Smooth muscle cell (in vitro differentiated cells): ENCODE results near the gene IL17C. TPM values are rescaled to one million over a fixed set of nuclear protein-coding genes. Genes with fewer than 3 reads are reported as not detected.

Experiments
- DNase-seq: peaks from one replicate; lab custom pipeline; 2025; ENCODE audit not compliant: unreplicated experiment; lab: John Stamatoyannopoulos, UW
- H2AFZ ChIP-seq: fragments of 200-600 bp; sonication (generic); 2 replicates; pipeline ENCODE4 v1.6.0; 2016; ENCODE audit warnings: antibody characterized with exemption, low read depth, mild to moderate bottlenecking
- H3F3A ChIP-seq: fragments of 200-600 bp; sonication (generic); 2 replicates; pipeline ENCODE4 v1.6.0; 2017; ENCODE audit warnings: antibody characterized with exemption, low read depth
- H3K27ac ChIP-seq: fragments of 200-600 bp; sonication (generic); 2 replicates; pipeline ENCODE4 v1.5.1; 2016; ENCODE audit warnings: low read depth, mild to moderate bottlenecking
- H3K27me3 ChIP-seq: fragments of 200-600 bp; sonication (generic); 2 replicates; pipeline ENCODE4 v1.6.1; 2016; ENCODE audit warnings: low read depth, mild to moderate bottlenecking
- H3K36me3 ChIP-seq: fragments of 200-600 bp; sonication (generic); 2 replicates; pipeline ENCODE4 v1.5.1; 2016; ENCODE audit warnings: low read depth
- H3K4me1 ChIP-seq: fragments of 200-600 bp; sonication (generic); 2 replicates; pipeline ENCODE4 v1.5.1; 2016; ENCODE audit warnings: low read depth
- H3K4me2 ChIP-seq: fragments of 200-600 bp; sonication (generic); 2 replicates; pipeline ENCODE4 v1.6.0; 2016; ENCODE audit warnings: mild to moderate bottlenecking
- H3K4me3 ChIP-seq: fragments of 200-600 bp; sonication (generic); 2 replicates; pipeline ENCODE4 v1.5.1; 2016; ENCODE audit warnings: mild to moderate bottlenecking
- H3K79me2 ChIP-seq: fragments of 200-600 bp; sonication (generic); 2 replicates; pipeline ENCODE4 v1.6.0; 2016; ENCODE audit warnings: low read depth, mild to moderate bottlenecking
- H3K9ac ChIP-seq: fragments of 200-600 bp; sonication (generic); 2 replicates; pipeline ENCODE4 v1.6.0; 2016; ENCODE audit warnings: low read depth
- H3K9me3 ChIP-seq: fragments of 200-600 bp; sonication (generic); replicated peaks from 2 replicates; pipeline ENCODE4 v1.5.1; 2016; ENCODE audit warnings: low read depth
- H4K20me1 ChIP-seq: fragments of 200-600 bp; sonication (generic); 2 replicates; pipeline ENCODE4 v1.6.0; 2016; ENCODE audit warnings: low read depth
- WGBS: methylation state at CpG from one replicate; pipeline ENCODE4 v1.1.7; 2016; ENCODE audit warnings: low lambda C conversion rate; 5-methylcytosine and 5-hydroxymethylcytosine counted together
- polyA plus RNA-seq: library from polyadenylated mRNA; unstranded; fragments of >200 nt; fragmentation: Nextera tagmentation; extraction: Ambion mirVana; gene quantifications from 2 replicates; pipeline ENCODE4 v1.2.1, GENCODE V29; 2016
- total RNA-seq: library from RNA; depleted of rRNA; stranded (reverse); fragments of >200 nt; gene quantifications from 2 replicates; pipeline ENCODE4 v1.2.3, GENCODE V29; 2014
- TF ChIP-seq, protein P1 (sequence below): fragments of 200-600 bp; sonication (generic); IDR thresholded peaks from 2 replicates; pipeline ENCODE4 v1.5.1; 2017; ENCODE audit warnings: borderline replicate concordance, mild to moderate bottlenecking, antibody characterized with exemption; ENCODE audit not compliant: insufficient read depth, poor library complexity, severe bottlenecking

Gene IL17C
- total and polyA plus RNA-seq, 2 experiments from 2014 or later = not detected

DNA sequence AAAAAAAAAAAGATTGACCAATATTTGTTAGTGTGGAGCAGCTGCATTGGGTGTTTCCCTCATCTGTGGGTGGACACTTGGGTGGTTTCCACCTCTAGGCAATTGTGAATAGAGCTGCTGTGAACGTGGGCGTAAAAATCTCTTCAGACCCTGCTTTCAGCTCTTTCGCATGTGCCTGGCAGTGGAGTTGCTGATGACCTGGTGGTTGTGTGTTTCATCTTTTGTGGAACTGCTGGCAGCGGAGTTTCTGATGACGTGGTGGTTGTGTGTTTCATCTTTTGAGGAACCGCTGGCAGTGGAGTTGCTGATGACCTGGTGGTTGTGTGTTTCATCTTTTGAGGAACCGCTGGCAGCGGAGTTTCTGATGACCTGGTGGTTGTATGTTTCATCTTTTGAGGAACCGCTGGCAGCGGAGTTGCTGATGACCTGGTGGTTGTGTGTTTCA, 46.8 kb upstream of the IL17C start:
- Histone ChIP-seq H3K27me3 (no peaks in the 10 kb centered on the region), H3K4me1 (no peaks in the 10 kb centered on the region), H3K27ac (no peak overlapping the region), H3K4me3 (no peak overlapping the region), H3K36me3 (peaks cover 9% of the 10 kb centered on the region), H4K20me1 (peaks cover 77% of the 10 kb centered on the region), H3K9me3 (no peaks in the 10 kb centered on the region), H3K9ac (no peak overlapping the region), H3K4me2 (no peak overlapping the region), H2AFZ (no peak overlapping the region), H3F3A (no peaks in the 10 kb centered on the region), H3K79me2 (peaks cover 6% of the 10 kb centered on the region)
- no peak for DNase-seq
- TF ChIP-seq, protein P1, sequence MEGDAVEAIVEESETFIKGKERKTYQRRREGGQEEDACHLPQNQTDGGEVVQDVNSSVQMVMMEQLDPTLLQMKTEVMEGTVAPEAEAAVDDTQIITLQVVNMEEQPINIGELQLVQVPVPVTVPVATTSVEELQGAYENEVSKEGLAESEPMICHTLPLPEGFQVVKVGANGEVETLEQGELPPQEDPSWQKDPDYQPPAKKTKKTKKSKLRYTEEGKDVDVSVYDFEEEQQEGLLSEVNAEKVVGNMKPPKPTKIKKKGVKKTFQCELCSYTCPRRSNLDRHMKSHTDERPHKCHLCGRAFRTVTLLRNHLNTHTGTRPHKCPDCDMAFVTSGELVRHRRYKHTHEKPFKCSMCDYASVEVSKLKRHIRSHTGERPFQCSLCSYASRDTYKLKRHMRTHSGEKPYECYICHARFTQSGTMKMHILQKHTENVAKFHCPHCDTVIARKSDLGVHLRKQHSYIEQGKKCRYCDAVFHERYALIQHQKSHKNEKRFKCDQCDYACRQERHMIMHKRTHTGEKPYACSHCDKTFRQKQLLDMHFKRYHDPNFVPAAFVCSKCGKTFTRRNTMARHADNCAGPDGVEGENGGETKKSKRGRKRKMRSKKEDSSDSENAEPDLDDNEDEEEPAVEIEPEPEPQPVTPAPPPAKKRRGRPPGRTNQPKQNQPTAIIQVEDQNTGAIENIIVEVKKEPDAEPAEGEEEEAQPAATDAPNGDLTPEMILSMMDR = no peak
- 95% methylated on average over 10 of the region's 10 CpGs for WGBS

DNA sequence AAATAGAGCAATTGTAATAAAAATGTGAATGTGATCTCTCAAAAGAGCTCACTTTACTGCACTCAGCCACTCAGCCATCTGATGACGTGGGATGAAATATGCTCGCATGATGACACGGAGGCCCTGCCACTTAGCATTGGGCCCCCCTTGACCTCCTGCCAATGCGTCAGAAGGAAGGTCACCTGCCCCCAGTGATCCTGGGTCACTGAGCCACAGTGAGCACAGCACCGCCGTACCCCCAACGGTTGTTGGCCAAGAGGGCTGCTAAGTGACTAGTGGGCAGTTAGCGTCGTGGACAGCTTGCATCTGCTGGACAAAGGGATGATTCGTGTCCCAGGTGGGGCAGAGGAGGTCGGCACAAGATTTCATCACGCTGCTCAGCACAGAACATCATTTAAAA, 45.3 kb upstream of the IL17C start:
- no peaks in the 10 kb centered on the region for H3K9me3 ChIP-seq

DNA sequence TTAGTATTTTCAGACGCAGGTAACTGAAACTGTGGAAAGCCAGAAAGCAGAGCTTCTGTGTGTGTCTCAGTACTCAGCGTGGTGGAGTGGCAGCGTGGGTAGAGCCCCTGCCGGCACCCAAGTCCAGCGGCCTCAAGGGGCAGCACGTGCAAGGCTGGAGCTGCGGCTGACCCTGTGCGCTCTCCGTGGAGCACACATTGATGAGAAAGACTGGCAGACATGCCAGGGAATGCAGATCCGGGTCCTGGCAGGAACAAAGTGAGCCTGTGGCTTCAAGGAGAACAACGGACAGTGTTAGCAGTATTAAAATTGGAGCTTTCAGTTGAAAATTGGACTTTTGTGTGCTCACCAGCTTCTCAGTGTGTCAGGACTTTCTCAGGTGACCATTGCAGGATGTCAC, 44.9 kb upstream of the IL17C start:
- Histone ChIP-seq H3K4me2 (no peak overlapping the region), H3K4me1 (no peaks in the 10 kb centered on the region), H3K27me3 (no peaks in the 10 kb centered on the region), H3F3A (no peaks in the 10 kb centered on the region), H3K4me3 (no peak overlapping the region), H3K79me2 (peaks cover 6% of the 10 kb centered on the region), H2AFZ (no peak overlapping the region), H4K20me1 (peaks cover 84% of the 10 kb centered on the region), H3K9ac (no peak overlapping the region), H3K27ac (no peak overlapping the region), H3K9me3 (no peaks in the 10 kb centered on the region), H3K36me3 (peaks cover 9% of the 10 kb centered on the region)
- 88% methylated on average over 11 of the region's 11 CpGs for WGBS
- TF ChIP-seq, protein P1 = no peak
- no peak for DNase-seq

More for the DNA sequence above, 45.3 kb upstream of the IL17C start:
- H2AFZ ChIP-seq = no peak overlapping the region
- H3F3A ChIP-seq = no peaks in the 10 kb centered on the region
- H3K4me3 ChIP-seq = no peak overlapping the region
- TF ChIP-seq, protein P1 = no peak
- H3K4me1 ChIP-seq = no peaks in the 10 kb centered on the region
- 98% methylated on average over 12 of the region's 12 CpGs for WGBS
- H3K79me2 ChIP-seq = peaks cover 6% of the 10 kb centered on the region
- DNase-seq = no peak
- no peak overlapping the region for H3K4me2 ChIP-seq
- H3K27ac ChIP-seq = no peak overlapping the region
- H4K20me1 ChIP-seq = peaks cover 84% of the 10 kb centered on the region
- H3K27me3 ChIP-seq = no peaks in the 10 kb centered on the region
- H3K9ac ChIP-seq = no peak overlapping the region
- H3K36me3 ChIP-seq = peaks cover 9% of the 10 kb centered on the region

DNA sequence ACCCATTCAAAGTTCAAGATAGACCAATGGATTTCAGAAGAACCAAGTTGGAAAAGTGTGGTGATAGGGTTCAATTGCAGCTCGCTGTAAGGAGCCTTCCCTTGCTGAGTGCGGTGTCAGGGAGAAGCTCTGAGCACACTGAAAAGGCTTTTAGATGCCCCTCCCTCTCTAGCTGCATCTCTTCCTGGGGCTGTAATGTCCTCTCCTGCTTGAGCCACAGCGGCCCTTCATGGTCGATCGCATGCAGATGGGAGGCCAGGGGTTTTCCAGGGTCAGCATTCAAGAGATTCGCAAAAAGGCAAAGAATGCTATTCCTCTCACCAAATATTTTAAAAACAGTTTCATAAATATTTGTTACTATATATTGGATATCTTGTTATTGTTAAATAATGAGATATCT, 44.5 kb upstream of the IL17C start:
- DNase-seq = no peak

More for the DNA sequence above, 44.5 kb upstream of the IL17C start:
- TF ChIP-seq, protein P1 = no peak
- Histone ChIP-seq H3F3A (no peaks in the 10 kb centered on the region), H4K20me1 (peaks cover 84% of the 10 kb centered on the region), H3K79me2 (peaks cover 6% of the 10 kb centered on the region), H3K27me3 (no peaks in the 10 kb centered on the region), H3K4me2 (no peak overlapping the region), H3K4me1 (no peaks in the 10 kb centered on the region), H3K9ac (no peak overlapping the region), H2AFZ (no peak overlapping the region), H3K4me3 (no peak overlapping the region), H3K27ac (no peak overlapping the region), H3K36me3 (peaks cover 10% of the 10 kb centered on the region), H3K9me3 (no peaks in the 10 kb centered on the region)
- WGBS = 97% methylated on average over 6 of the region's 6 CpGs
